GM19395 (cell line): ENCODE measurements around the gene CYYR1.
"Not testable (repeated sequence)": the region's sequence is repeated elsewhere in the genome, so short reads cannot be mapped to it uniquely, and the experiment has no call there.

Experiments
- ATAC-seq: cut with Tn5 transposase; IDR thresholded peaks from one replicate; pipeline ENCODE4 v1.9.1; 2021; ENCODE audit warnings: mild to moderate bottlenecking, moderate library complexity; ENCODE audit not compliant: unreplicated experiment

The CYYR1 gene

GRCh38 chr21:26491663-26492062 is 81.4 kb downstream of the CYYR1 start:
- ATAC-seq, result no peak

- no peak for ATAC-seq
These were observed 82.3 kb downstream of the CYYR1 start for GRCh38 chr21:26490771-26491170.

- ATAC-seq, result no peak
These were observed 83.3 kb downstream of the CYYR1 start for GRCh38 chr21:26489781-26490180.

GRCh38 chr21:26487981-26488480 is 85.1 kb downstream of the CYYR1 start:
- no peak for ATAC-seq

GRCh38 chr21:26473471-26473870 is 99.6 kb downstream of the CYYR1 start:
- ATAC-seq, result no peak

GRCh38 chr21:26471099-26471471 is 102.0 kb downstream of the CYYR1 start:
- no peak for ATAC-seq

GRCh38 chr21:26470351-26471098 is 102.6 kb downstream of the CYYR1 start:
- ATAC-seq, result no peak

GRCh38 chr21:26469789-26470188 is 103.3 kb downstream of the CYYR1 start:
- no peak for ATAC-seq

- ATAC-seq, result no peak
These were observed 107.2 kb downstream of the CYYR1 start for GRCh38 chr21:26465916-26466315.

- ATAC-seq, result no peak
These were observed 111.6 kb downstream of the CYYR1 start for GRCh38 chr21:26461500-26461899.

- ATAC-seq, result no peak
These were observed 112.5 kb downstream of the CYYR1 start for GRCh38 chr21:26460621-26461020.

GRCh38 chr21:26458854-26459253 is 114.2 kb downstream of the CYYR1 start:
- not testable (repeated sequence) for ATAC-seq

- ATAC-seq, result no peak
These were observed 115.3 kb downstream of the CYYR1 start for GRCh38 chr21:26457817-26458216.

- ATAC-seq, result no peak
These were observed 119.8 kb downstream of the CYYR1 start for GRCh38 chr21:26453267-26453666.

- no peak for ATAC-seq
These were observed 121.9 kb downstream of the CYYR1 start for GRCh38 chr21:26451081-26451740.

- no peak for ATAC-seq
These were observed 123.9 kb downstream of the CYYR1 start for GRCh38 chr21:26449161-26449560.

GRCh38 chr21:26448751-26449150 is 124.3 kb downstream of the CYYR1 start:
- ATAC-seq, result no peak

GRCh38 chr21:26447932-26448475 is 125.1 kb downstream of the CYYR1 start:
- no peak for ATAC-seq

- ATAC-seq, result no peak
These were observed 127.6 kb downstream of the CYYR1 start for GRCh38 chr21:26445440-26445839.

GRCh38 chr21:26444646-26445045 is 128.4 kb downstream of the CYYR1 start:
- no peak for ATAC-seq

GRCh38 chr21:26443867-26444266 is 129.2 kb downstream of the CYYR1 start:
- no peak for ATAC-seq

GRCh38 chr21:26443291-26443690 is 129.8 kb downstream of the CYYR1 start:
- ATAC-seq, result no peak
